AG04450 (cell line): ENCODE data around the gene MYH10. TPM values are rescaled to one million over a fixed set of nuclear protein-coding genes. Genes with fewer than 3 reads are reported as not detected.

Experiments used
- CTCF ChIA-PET: fragments of 300-600, 350-600 bp; formaldehyde crosslinking; extraction: SDS; loops from one replicate; lab custom pipeline; 2022; ENCODE audit warnings: antibody characterized with exemption, inconsistent platforms; lab: Charles Lee
- POLR2A ChIA-PET: fragments of 350-600 bp; formaldehyde crosslinking; extraction: SDS; loops from one replicate; lab custom pipeline; 2021; ENCODE audit warnings: antibody characterized with exemption, inconsistent platforms; lab: Yijun Ruan, JAX
- DNase-seq: peaks from one replicate; pipeline ENCODE4 v3.0.0-alpha.2; 2011; ENCODE audit warnings: low read depth, low spot score
- H3K27ac ChIP-seq: one replicate; pipeline ENCODE4 v1.5.1; 2012; ENCODE audit warnings: low read depth, low read length, control low read depth
- H3K27me3 ChIP-seq: one replicate; pipeline ENCODE4 v1.6.0; 2012; ENCODE audit warnings: low read length; ENCODE audit not compliant: control insufficient read depth, insufficient read depth
- H3K4me3 ChIP-seq: 2 replicates; pipeline ENCODE4 v1.5.1; 2011; ENCODE audit warnings: mild to moderate bottlenecking, low read depth, low read length, control low read depth
- H3K9me3 ChIP-seq: 2 replicates; pipeline ENCODE4 v1.5.1; 2012; ENCODE audit warnings: low read length; ENCODE audit not compliant: control insufficient read depth, insufficient read depth
- polyA plus RNA-seq: library from polyadenylated mRNA; depleted of rRNA; stranded (reverse); fragments of >200 nt; gene quantifications from 2 replicates; pipeline ENCODE4 v1.2.3, GENCODE V29; 2011
- TF ChIP-seq, protein P1 (sequence below): IDR thresholded peaks from 2 replicates; pipeline ENCODE4 v1.5.1; 2011; ENCODE audit warnings: low read depth, low read length, control low read depth, inconsistent platforms

Gene MYH10
- polyA plus RNA-seq, 1 experiment = 103 TPM

DNA sequence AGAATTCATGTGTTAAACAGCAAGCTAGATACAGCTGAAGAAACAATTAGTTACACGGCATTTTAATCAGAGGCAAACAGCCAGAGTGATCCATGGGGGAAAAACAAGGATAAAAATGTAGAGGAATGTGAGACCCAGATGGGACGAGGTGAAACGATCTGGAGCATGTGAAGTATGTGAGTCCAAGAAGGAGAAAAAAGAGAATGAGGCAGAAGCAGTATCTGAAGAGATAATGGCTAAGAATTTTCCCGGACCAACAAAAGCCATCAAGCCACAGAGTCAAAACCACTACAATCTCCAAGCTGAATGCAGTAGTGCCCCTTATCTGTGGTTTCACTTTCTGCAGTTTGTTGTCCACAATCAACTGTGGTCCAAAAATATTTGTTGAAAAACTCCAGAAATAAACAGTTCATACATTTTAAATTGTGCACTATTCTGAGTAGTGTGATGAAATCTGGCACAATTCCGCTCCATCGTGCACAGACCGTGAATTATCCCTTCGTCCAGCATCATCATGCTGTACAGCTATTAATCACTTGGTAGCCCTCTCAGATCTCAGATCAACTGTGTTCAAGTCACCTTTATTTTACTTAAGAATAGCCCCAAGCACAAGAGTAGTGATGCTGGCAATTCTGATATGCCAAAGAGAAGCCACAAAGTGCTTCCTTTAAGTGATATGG, 18.8 kb downstream of the MYH10 start:
- TF ChIP-seq, protein P1, sequence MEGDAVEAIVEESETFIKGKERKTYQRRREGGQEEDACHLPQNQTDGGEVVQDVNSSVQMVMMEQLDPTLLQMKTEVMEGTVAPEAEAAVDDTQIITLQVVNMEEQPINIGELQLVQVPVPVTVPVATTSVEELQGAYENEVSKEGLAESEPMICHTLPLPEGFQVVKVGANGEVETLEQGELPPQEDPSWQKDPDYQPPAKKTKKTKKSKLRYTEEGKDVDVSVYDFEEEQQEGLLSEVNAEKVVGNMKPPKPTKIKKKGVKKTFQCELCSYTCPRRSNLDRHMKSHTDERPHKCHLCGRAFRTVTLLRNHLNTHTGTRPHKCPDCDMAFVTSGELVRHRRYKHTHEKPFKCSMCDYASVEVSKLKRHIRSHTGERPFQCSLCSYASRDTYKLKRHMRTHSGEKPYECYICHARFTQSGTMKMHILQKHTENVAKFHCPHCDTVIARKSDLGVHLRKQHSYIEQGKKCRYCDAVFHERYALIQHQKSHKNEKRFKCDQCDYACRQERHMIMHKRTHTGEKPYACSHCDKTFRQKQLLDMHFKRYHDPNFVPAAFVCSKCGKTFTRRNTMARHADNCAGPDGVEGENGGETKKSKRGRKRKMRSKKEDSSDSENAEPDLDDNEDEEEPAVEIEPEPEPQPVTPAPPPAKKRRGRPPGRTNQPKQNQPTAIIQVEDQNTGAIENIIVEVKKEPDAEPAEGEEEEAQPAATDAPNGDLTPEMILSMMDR = no peak
- Histone ChIP-seq H3K4me3 (peak overlapping the region; percentile 29; the same call in 1 of the 2 replicates), H3K27me3 (no peaks in the 10 kb centered on the region), H3K27ac (no peak overlapping the region), H3K9me3 (no peaks in the 10 kb centered on the region; the same call in 1 of the 2 replicates)
- ChIA-PET POLR2A (no interaction called here), CTCF (interaction anchor here (0.6 kb wide), 1 partner anchor 1312 kb away, joined by 3 read pairs; no protein-coding TSS in a partner anchor)
- DNase-seq = no peak

DNA sequence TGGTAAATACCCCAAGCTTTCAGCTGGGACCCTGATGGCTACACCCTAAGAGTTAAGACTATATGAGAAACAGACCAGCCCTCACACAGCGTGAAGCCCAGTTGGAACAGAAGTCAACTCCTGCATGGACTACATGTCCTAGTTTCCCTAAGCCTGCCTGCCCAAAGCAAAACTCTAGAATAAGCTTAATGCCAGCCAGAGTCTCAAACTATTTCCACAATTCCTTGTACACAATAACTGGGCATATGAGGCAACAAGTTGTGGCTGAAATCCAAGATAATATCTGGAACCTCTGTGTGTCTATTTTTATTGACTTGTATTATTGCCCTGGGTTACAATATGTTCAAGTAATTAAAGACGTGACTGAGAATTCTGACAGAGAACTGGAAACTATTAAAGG, 19.4 kb downstream of the MYH10 start:
- no peak overlapping the region for H3K4me3 ChIP-seq
- no peak for DNase-seq
- H3K27me3 ChIP-seq = no peaks in the 10 kb centered on the region
- no peaks in the 10 kb centered on the region; the same call in 1 of the 2 replicates for H3K9me3 ChIP-seq
- TF ChIP-seq, protein P1 = no peak
- CTCF ChIA-PET = interaction anchor here (0.6 kb wide), 1 partner anchor 1311 kb away, joined by 3 read pairs; no protein-coding TSS in a partner anchor
- POLR2A ChIA-PET = no interaction called here
- no peak overlapping the region for H3K27ac ChIP-seq

DNA sequence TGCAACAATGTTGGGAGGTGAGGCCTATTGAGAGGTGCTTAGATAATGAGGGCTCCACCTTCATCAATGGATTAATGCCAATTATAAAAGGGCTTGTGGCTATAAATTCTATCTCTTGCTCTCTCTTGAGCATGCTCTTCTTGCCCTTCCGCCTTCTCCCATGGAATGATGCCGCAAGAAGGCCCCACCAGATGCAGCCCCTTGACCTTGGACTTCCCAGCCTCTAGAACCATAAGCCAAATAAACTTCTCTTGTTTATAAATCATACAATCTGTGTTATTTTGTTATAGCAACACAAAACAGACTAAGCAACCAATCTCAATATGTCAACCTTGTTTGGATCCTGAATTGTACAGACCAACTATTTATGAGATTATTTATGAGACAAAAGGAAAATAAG, 20.0 kb downstream of the MYH10 start:
- no peak overlapping the region for H3K4me3 ChIP-seq
- no peak for DNase-seq
- H3K27me3 ChIP-seq = no peaks in the 10 kb centered on the region
- no peaks in the 10 kb centered on the region; the same call in 1 of the 2 replicates for H3K9me3 ChIP-seq
- no peak overlapping the region for H3K27ac ChIP-seq
- CTCF ChIA-PET = no interaction called here
- POLR2A ChIA-PET = no interaction called here
- TF ChIP-seq, protein P1 = no peak

DNA sequence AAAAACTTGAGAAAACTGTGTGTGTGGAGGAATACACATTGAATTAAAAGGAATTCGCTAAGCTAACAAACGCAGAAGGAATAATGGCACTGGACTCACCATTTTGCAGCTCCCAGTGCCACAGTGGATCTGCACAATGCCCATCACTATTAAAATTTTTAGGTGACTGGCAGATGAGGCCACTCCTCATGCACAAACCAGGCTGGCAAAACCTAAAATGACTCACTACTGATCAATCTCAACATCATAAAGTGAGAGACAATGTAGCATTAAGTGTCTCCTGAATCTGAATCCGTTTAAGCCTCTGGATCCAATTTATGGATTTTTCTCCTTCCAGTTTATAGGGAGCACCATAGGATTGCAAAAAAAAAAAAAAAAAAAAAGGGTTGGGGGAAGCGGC, 20.6 kb downstream of the MYH10 start:
- Histone ChIP-seq H3K27ac (no peak overlapping the region), H3K9me3 (no peaks in the 10 kb centered on the region; the same call in 1 of the 2 replicates), H3K27me3 (no peaks in the 10 kb centered on the region), H3K4me3 (no peak overlapping the region)
- no peak for DNase-seq
- POLR2A ChIA-PET = no interaction called here
- TF ChIP-seq, protein P1 = no peak
- CTCF ChIA-PET = no interaction called here

DNA sequence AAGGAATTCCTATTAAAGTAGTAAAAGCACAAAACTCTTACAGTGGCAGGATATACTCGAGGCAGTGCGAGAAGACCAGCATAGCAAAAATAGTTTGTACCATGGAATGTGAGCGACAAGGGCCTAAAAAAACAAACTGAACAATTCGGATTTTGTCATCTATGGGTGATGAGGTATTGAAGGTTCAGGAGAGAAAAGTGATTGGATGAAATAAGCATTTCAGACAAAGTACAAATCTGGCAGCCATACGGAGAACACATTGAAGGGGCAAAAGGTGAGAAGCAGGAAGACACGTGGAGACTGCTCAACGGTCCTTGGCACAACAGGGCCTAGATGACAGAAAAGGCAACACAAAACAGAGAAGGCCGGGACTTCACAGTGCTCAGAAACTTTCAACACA, 22.5 kb downstream of the MYH10 start:
- Histone ChIP-seq H3K27ac (no peak overlapping the region), H3K9me3 (no peaks in the 10 kb centered on the region; the same call in 1 of the 2 replicates), H3K27me3 (no peaks in the 10 kb centered on the region), H3K4me3 (no peak overlapping the region)
- POLR2A ChIA-PET = no interaction called here
- TF ChIP-seq, protein P1 = no peak
- no peak for DNase-seq
- CTCF ChIA-PET = no interaction called here
